Fibroblast of pulmonary artery (primary cell): ENCODE results near the gene ITGA2B.
A peak's percentile ranks its signal among the peaks of the same experiment; 100 is the strongest.

Source experiments
- DNase-seq: peaks from one replicate; pipeline ENCODE4 v3.0.0-alpha.2; 2010; ENCODE audit warnings: low read depth
- H3K4me3 ChIP-seq: replicated peaks from 2 replicates; pipeline ENCODE4 v1.5.1; 2011; ENCODE audit warnings: low read depth, mild to moderate bottlenecking, control low read depth, low read length, moderate library complexity
- CTCF ChIP-seq: IDR thresholded peaks from 2 replicates; pipeline ENCODE4 v1.5.1; 2011; ENCODE audit warnings: mild to moderate bottlenecking, control low read depth, low read length, inconsistent platforms; ENCODE audit errors: missing control alignments

ITGA2B gene

GRCh38 chr17:44390250-44390870 is 911 bp upstream of the ITGA2B start:
- no peak for TF ChIP-seq CTCF
- no peak for DNase-seq
- no peak overlapping the region for H3K4me3 ChIP-seq

GRCh38 chr17:44389723-44390202 is 314 bp upstream of the ITGA2B start:
- no peak overlapping the region for H3K4me3 ChIP-seq
- no peak for TF ChIP-seq CTCF
- no peak for DNase-seq

- TF ChIP-seq CTCF: no peak
- no peak overlapping the region for H3K4me3 ChIP-seq
- DNase-seq: no peak
These were observed 1.6 kb downstream of the ITGA2B start for GRCh38 chr17:44387804-44388203.

- TF ChIP-seq CTCF: no peak
- H3K4me3 ChIP-seq: peak overlapping the region; percentile 59
- DNase-seq: no peak
These were observed 3.3 kb downstream of the ITGA2B start for GRCh38 chr17:44386182-44386525.

- TF ChIP-seq CTCF: peak; percentile 20
- peak overlapping the region; percentile 59 for H3K4me3 ChIP-seq
- DNase-seq: peak; percentile 72
These were observed 3.9 kb downstream of the ITGA2B start for GRCh38 chr17:44385287-44386181.

GRCh38 chr17:44384823-44385286 is 4.6 kb downstream of the ITGA2B start:
- no peak for TF ChIP-seq CTCF
- DNase-seq: no peak
- peak overlapping the region; percentile 59 for H3K4me3 ChIP-seq
